B cell (primary cell): Measurements from ENCODE around the gene GAB3.

Source experiments
- CTCF ChIP-seq: fragments of 200-600 bp; IDR thresholded peaks from one replicate; pipeline ENCODE4 v1.8.0; 2022; ENCODE audit warnings: antibody characterized with exemption, mild to moderate bottlenecking
- EZH2 ChIP-seq: IDR thresholded peaks from 2 replicates; pipeline ENCODE4 v1.6.1; 2012; ENCODE audit warnings: borderline replicate concordance, low read depth, mild to moderate bottlenecking, moderate library complexity, low read length; ENCODE audit not compliant: insufficient read depth, poor library complexity, severe bottlenecking

GRCh38 chrX:154730253-154730891, 20.5 kb downstream of the GAB3 start:
- TF ChIP-seq CTCF (no peak), EZH2 (no peak)
